Body of pancreas (tissue), 4 donors: ENCODE results near the gene KERA.

ENCODE experiments used
- POLR2A ChIP-seq, 3 donors: fragments of 450-650 bp; IDR thresholded peaks; one replicate each; pipeline ENCODE4 v1.6.1; 2016; ENCODE audit warnings: antibody characterized with exemption in 3 of 3, mild to moderate bottlenecking in 2 of 3
- TF ChIP-seq, protein P1 (sequence below), 7 experiments: fragments of 450-650 bp in 4 of 7; fragments of 200-600 bp in 3 of 7; sonication (generic) in 3 of 7; IDR thresholded peaks; one replicate each; pipeline ENCODE4 v1.5.1; 2016 to 2019; ENCODE audit warnings: antibody characterized with exemption in 7 of 7

DNA sequence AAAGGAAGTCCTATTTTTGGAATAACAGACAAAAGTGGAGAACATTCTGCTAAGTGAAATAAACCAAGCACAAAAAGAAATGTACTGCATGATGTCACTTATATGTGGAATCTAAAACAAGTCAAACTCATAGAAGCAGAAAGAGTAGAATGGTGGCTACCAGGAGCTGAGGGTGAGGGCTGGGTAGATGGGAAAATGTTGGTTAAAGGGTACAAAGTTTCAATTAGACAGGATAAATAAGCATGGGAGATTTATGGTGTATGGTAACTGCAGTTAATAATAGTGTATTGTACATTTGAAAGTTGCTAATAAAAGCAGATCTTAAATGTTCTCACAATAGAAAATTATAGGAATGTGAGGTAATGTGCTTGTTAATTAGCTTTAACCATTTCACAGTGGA is 40.6 kb upstream of the KERA start:
- TF ChIP-seq, protein P1, sequence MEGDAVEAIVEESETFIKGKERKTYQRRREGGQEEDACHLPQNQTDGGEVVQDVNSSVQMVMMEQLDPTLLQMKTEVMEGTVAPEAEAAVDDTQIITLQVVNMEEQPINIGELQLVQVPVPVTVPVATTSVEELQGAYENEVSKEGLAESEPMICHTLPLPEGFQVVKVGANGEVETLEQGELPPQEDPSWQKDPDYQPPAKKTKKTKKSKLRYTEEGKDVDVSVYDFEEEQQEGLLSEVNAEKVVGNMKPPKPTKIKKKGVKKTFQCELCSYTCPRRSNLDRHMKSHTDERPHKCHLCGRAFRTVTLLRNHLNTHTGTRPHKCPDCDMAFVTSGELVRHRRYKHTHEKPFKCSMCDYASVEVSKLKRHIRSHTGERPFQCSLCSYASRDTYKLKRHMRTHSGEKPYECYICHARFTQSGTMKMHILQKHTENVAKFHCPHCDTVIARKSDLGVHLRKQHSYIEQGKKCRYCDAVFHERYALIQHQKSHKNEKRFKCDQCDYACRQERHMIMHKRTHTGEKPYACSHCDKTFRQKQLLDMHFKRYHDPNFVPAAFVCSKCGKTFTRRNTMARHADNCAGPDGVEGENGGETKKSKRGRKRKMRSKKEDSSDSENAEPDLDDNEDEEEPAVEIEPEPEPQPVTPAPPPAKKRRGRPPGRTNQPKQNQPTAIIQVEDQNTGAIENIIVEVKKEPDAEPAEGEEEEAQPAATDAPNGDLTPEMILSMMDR (IDR thresholded peaks at IDR 0.05): no peak
- no peak for TF ChIP-seq POLR2A (IDR thresholded peaks at IDR 0.05)
